Fibroblast of skin of abdomen (primary cell): Measurements from ENCODE around the gene ATP1A2. TPM values are rescaled to one million over a fixed set of nuclear protein-coding genes. Genes with fewer than 3 reads are reported as not detected.

Experiments used
- DNase-seq: peaks from one replicate; pipeline ENCODE4 v3.0.0-alpha.2; 2013
- polyA plus RNA-seq, 2 experiments: library from polyadenylated mRNA; unstranded; fragments of 120-200 nt; gene quantifications; one replicate each; pipeline ENCODE4 v1.2.1, GENCODE V29; 2013; ENCODE audit not compliant: insufficient read length in 2 of 2

Gene ATP1A2
- 0.99 TPM for polyA plus RNA-seq (2013, experiment 1 of 2; ENCODE audit: insufficient read length)
- 0.83 TPM for polyA plus RNA-seq (2013, experiment 2 of 2; ENCODE audit: insufficient read length)

DNA sequence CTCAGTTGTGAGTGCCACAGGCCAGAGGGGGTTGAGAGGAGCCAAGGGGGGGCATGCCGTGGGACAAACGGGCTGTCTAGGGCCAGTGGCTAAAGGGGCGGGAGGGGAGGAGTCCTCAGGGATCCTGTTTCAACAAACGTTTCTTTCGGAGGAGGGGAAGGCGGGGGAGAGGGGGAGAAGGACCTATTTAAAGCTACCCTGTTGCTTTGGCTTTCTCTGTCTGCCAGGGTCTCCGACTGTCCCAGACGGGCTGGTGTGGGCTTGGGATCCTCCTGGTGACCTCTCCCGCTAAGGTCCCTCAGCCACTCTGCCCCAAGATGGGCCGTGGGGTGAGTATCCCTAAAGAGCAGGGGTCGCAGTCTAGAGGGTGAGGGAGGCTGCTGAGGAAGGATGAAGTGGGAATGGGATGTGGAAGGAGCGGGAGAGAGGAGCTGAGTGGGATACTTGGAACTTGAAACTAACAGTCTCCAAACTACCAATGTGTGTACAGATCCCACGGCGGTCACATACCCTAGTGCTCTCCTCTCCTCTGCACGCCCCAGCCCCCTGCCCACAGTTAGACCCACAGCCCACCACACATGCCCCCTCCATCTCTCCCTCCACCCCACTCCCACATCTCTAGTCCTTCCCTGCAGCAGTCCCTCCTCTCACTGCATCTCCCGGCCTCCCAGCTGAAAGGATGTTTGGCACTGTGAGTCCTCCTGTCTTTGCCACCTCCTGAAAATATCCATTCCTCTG is at the start of gene ATP1A2:
ATP1A2 (plus strand) TSS at position 215 of the 738 bp plus-strand sequence; CDS start at position 318, 103 bp downstream.
- DNase-seq: no peak

DNA sequence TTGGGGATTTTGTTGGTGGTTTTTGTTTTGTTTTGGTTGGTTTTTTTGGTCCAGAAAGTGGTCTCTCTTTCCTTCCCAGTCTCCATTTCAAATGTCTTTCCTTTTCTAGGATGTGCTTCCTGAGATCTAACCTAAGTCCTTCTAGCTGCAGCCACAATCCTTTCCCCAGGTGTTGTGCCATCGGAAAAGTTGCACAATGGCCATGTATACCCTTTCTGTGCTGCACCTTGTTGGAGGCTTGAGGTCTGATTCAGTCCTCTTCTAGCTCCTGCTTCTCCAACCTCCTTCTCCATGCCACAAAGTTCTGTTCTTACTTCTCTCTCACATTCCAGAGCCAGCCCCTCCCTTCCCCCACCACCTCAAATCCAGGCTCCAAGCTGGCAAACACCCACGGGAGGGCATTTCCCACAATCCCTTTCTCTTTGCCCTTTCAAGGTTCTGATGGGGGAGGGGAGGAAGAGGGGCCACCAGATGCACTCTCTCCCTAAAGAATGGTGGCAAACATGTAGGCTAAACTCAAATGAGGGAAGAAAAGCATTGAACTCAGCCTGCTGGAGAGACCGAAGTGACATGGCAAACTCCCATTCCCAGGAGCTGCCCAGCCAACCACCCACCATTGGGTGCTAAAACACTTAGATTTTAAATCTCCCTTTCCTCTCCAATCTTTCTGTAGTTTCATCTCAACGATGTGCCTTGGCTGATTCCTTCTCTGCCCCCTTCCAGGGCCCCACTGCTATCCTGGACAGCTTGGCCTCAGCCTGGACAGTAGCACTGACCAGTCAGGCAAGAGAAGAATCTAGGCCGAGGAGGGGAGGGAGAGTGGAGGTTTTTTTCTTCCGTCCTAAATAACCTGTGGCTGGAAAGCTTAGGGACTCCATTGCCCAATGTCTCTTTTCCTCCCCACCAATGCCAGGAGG is 48.5 kb upstream of the ATP1A2 start:
- DNase-seq: no peak

DNA sequence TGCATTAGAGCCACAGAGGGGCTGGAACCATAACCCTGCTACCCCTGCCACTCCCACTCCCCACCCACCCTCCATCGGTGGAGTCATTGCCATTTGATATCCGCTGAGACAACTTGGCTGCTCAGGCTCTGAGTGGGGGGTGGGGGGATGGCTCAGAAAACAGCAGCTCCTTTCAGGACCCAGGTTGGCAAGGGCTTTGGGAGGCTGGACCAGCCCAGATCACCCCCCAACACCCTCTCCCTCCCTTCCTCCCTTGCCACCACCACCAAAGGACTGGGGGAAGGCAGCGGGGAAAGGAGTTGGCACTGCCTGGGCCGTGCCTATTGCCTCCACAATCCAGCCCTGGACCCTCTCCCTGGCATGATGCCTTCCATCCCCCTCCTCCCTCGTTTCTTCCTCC is 47.3 kb upstream of the ATP1A2 start:
- DNase-seq: no peak

DNA sequence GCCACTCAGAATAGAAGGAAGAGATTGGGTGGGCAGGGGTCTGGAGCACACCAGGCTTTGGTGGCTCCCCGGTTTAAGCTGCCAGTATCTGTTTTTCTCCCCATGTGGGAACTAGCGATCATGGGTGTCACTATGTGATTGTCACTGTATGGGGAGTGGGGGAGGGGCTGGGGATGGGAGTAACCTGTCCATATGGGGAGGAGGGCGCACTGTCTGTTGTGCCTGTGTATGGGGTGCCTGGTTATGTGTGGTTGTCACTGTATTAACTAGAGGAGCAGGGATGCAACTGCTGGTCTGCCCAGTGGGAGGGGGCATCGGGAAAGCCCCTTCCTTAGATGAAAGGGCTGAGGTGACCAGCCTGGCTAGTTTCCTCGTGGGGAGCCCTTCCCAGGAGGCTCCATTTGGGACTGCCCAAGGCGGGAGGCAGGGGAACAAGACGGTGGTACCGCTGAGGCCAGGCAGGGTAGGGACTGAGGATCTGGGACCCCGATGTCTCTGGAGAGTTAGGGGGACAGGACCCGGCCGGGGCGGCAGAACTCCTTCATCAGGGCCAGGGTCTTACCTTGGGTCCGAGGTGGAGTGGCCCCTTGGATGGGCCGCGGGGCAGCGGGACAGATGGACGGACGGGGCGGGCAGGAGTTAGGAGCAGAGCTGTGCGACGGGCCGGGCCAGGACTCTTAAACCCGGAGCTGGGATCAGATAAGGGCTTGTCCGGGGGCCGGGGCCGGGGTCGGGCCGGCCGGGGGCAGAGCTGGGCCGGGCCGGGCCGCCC is 45.9 kb upstream of the ATP1A2 start, which contains the start of gene KCNJ10:
KCNJ10 (minus strand) TSS at position 701 of the 772 bp plus-strand sequence. CDS start 27,628 bp downstream, outside the sequence.
- no peak for DNase-seq

DNA sequence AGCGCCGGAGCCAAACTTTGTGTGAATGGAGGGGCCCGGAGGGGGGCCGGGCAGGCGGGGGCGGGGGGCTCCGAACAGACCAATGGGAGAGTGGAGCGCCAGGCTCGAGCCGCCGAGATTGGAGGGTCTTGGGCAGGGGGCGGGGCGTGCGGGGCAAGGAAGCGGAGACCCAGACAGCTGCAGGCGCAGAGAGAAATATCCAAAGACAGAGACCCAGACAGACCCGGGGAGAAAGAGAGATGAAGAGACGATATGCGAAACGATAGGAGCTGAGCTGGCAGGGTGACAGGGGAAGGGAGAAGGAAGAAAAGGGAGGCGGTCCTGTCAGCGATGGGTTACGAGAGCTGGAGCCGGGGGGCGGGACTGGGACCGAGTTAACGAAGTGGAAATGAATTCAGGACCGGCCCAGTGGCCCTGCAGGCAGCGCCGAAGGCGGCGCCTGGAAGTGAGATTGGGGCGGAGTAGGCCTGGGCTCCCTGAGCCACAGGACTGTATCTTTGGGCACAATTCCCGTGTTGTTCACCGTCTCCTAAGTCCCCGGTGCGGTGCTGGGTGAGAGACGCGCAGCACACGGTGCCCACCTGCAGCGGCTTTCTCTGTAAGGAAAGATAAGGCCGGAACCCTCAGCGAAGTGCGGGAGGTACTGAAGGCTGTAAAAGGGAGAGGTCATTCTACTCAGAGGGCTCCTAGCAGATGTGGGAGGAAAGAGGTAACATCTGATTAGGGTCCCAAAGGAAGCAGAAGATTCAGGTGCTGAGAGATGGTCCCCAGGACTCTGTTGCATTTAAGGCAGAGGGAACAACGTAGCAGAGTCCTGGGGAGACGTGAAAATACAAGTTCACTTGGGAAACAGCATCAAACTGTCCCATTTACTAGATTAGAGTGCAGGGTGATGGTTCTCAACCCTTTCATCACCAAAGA is 45.1 kb upstream of the ATP1A2 start:
- peak; percentile 58 for DNase-seq

DNA sequence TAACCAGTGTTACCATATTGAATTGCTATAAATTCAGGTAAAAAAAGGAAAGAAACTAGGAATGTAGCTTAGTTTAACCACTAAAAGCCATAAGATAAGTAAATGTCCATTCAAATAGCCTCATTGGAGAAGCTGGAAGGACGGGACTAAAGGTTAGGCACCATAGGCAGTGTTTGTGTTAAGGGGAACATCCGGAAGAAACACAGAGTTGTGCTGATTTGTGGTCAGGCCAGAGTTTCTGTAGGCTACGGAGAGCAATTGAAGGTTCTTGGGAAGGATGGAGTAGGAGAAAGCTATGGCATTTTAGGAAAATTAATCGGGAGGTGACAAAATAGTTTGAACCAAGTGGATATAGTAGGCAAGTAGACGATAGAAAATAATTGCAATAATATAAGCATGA is 44.3 kb upstream of the ATP1A2 start:
- DNase-seq: no peak

DNA sequence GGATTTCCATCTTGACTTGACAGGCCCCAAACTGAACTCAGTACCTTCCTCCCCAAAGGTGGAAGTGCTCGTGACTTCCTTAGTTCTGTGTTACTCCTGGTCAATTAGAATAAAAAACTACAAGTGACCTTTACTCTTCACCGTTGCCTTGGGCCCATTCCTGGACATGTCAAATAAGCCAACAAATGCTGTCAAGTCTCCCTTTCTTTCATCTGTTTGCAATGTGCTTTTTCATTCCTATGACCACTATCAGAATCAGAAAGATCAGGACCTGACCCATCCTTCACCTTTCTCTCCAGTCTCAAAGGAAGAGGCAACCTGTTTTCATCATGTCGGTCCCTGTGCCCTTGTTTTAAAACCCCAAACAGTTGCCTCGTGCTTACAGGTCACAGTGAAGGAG is 40.7 kb upstream of the ATP1A2 start:
- no peak for DNase-seq

GRCh38 chr1:160075836-160076235 is 39.7 kb upstream of the ATP1A2 start:
- no peak for DNase-seq

DNA sequence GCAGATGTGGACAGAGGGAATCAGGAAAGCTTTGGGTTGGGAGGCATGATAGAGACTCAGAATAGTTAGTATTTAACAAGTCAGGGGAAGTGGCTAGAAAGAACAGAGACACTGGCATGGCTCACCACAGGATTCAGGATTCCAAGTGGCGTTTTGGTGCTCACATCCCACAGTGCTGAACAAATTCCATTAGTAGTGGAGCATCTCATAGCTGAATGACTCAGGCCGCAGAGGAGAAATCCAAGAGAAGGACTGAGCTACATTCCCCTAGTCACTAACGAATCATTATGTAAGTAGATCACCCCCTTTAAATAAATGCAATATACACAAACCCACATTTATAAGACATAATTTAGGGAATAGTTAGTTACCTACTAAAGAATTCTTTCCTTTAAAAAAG is 39.3 kb upstream of the ATP1A2 start:
- peak; percentile 5 for DNase-seq

DNA sequence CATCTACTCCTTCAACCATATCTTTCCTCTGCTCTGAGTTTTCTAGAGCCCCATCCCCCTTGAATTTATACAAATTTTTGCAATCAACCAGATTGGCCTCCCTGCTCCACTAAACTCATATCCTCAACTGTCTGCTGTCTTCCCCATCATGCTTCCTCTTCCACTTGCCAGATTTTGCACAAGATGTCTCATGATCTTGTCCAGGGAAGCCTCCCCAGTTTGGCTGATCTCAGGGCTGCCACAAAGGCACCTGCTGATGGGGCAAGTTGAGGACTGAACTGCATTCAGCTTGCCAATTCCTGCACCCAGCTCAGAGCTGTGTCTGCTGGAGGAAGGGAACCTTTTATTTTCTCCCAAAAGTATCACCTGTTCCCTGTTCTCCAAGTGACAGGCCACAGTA is 38.1 kb upstream of the ATP1A2 start:
- DNase-seq: no peak

GRCh38 chr1:160078512-160079195 is 36.9 kb upstream of the ATP1A2 start:
- DNase-seq: no peak

GRCh38 chr1:160079448-160079847 is 36.1 kb upstream of the ATP1A2 start:
- DNase-seq: no peak

DNA sequence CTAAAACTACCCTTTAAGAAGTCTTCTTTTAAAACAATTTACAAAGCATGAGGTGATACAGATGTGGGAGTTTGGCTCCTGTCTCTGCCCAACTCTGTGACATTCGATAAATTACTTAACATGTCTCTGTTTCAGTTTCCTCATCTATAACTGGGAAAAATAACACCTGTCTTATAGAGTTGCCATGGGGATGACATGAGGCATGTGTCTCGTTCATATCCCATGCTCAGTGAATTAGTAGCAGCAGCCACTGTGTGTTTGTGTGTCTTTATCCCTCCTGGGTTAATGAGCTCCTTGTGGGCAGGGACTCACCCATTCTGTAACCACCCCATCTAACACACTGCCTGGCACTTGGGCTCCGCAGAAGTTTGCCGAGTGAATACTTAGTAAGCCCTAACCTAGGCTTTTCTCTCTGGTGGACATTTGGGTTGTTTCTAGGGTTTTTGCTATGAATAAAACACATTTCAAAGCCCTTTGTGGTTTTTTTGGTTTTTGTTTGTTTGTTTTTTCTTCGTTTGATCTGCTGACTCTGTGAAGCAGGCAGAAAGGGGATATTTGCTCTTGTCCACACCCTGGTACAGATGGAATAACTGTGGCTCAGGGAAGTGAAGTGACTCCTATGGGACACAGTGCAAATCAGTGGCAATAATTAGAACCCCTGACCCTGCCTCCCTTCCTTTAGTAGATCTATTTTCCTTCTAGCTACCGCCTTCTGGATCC is 35.0 kb upstream of the ATP1A2 start:
- DNase-seq: no peak

DNA sequence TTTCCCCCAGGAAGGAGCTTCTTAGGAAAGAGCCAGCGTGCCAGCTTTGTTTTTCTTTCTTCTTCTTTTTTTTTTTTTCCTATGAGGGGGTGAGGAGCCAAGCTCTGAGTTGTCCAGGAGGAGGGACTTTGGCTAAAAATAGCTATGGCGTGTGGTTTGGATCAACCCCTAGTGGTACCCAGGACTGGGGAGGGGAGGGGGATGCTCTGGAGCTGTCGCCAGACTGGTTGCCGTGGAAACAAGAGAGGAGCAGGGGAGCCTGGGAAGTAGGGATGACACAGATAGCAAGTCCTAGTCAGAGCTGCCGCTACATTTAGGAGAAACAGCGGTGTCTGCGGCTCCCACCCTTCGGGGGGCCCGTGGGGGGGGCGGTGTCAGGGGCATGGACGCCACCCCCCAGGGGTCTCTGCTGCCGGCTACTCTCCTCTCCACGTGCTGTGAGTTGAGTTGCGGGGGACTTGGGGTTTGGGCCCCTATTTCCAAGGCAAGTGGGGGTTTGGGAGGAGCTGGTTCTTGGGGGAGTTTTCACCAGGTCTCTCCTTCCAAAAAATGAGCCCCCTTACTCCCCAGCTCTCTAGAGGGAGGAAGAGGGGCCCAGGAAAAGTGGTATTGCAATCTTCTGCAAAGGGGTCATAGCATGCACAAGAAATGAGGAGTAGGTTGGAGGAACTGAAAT is 34.2 kb upstream of the ATP1A2 start, which contains the start of gene KCNJ9:
KCNJ9 (plus strand) TSS at position 278 of the 676 bp plus-strand sequence. CDS start 2,493 bp downstream, outside the sequence.
- no peak for DNase-seq

- no peak for DNase-seq
These were observed 33.1 kb upstream of the ATP1A2 start for GRCh38 chr1:160082487-160082886.

GRCh38 chr1:160082926-160083325 is 32.6 kb upstream of the ATP1A2 start:
- no peak for DNase-seq

DNA sequence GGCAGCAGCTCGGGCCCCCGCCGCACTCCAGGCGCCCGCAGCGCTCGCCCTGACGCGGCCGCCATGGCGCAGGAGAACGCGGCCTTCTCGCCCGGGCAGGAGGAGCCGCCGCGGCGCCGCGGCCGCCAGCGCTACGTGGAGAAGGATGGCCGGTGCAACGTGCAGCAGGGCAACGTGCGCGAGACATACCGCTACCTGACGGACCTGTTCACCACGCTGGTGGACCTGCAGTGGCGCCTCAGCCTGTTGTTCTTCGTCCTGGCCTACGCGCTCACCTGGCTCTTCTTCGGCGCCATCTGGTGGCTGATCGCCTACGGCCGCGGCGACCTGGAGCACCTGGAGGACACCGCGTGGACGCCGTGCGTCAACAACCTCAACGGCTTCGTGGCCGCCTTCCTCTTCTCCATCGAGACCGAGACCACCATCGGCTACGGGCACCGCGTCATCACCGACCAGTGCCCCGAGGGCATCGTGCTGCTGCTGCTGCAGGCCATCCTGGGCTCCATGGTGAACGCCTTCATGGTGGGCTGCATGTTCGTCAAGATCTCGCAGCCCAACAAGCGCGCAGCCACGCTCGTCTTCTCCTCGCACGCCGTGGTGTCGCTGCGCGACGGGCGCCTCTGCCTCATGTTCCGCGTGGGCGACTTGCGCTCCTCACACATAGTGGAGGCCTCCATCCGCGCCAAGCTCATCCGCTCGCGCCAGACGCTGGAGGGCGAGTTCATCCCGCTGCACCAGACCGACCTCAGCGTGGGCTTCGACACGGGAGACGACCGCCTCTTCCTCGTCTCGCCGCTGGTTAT is 31.4 kb upstream of the ATP1A2 start:
- DNase-seq: no peak

GRCh38 chr1:160084771-160085321 is 30.7 kb upstream of the ATP1A2 start:
- no peak for DNase-seq
